GM12872 (cell line): ENCODE measurements around the gene NCOA1.

ENCODE experiments used
- CTCF ChIP-seq: IDR thresholded peaks from 3 replicates; pipeline ENCODE4 v1.5.1; 2011; ENCODE audit warnings: low read depth, mild to moderate bottlenecking, low read length, moderate library complexity; ENCODE audit not compliant: insufficient read depth

The NCOA1 gene

GRCh38 chr2:24491542-24492420 is 727 bp downstream of the NCOA1 start:
- TF ChIP-seq CTCF = no peak

GRCh38 chr2:24492421-24493279 is 1.6 kb downstream of the NCOA1 start:
- no peak for TF ChIP-seq CTCF

DNA sequence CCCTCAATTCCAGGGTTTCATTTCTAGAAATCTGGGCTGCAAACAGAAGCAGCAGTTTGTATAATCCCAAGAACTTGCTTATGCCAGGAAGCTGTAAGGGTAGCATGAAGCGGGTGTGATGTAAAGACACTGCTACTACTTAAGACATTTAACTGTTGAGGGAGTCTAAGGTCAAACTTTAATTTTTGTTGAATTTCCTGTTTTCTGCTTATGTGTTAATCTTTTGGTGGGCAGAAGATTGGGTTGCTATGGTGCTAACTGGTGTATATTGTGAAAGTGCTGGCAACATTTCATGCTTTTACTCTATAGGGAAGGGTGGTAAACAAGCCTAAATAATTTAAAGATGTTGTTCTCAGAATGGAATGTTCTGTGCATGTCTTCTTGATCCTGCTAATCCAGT is 2.7 kb downstream of the NCOA1 start:
- no peak for TF ChIP-seq CTCF

DNA sequence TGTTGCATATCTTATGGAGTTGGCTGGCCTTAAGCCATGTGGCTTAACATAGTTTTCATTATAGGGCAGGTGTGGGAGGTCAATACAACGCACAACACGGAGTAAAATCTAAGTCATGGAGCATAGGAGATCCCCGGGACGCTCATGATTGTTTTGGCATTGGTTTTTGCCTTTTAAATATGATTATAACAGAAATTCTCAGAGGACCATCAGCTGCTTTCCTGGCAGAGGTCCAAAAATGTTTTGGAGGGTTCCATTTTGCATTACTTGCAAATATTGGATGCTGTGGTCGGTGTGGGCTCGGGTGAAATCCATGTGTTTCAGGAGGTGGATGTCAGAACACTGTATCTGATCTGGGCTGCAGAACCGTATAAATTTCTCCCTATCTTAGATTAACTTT is 3.4 kb downstream of the NCOA1 start:
- no peak for TF ChIP-seq CTCF

DNA sequence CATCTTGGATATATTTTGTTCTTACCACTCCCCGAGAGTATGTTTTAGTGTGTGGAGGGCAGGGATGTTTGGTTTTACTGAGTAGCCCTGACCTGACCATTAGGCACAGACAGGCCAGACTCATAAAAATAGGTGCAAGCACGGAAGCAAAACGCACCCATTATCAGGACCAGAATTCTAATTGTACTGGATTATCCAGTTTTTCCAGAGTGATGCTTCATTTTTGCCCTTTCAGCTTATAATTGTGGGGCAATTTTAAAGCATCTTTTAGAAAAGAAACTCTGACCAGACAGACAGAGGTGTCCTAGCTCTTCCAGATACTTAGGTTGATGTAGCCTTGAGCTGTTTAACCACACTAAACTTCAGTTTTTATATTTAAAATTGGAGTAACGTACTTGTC is 4.4 kb downstream of the NCOA1 start:
- no peak for TF ChIP-seq CTCF

DNA sequence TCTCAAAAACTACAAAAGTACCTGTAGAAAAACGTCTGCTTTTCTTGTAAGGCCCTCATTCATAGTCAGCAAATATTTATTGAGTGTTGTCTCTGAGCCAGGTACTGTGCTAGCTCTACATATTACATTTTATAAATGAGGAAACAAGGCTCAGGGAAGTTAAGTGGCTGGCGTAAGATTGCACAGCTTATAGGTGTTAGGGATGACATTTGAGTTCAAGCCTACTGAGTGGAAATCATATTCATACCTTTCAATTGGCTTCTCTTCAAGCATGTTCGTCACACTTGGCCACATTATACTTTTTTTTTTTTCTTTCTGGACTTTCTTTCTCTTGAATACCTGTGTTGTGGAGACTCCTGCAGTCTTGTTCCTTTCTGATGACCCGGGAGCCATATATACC is 5.9 kb downstream of the NCOA1 start:
- no peak for TF ChIP-seq CTCF

DNA sequence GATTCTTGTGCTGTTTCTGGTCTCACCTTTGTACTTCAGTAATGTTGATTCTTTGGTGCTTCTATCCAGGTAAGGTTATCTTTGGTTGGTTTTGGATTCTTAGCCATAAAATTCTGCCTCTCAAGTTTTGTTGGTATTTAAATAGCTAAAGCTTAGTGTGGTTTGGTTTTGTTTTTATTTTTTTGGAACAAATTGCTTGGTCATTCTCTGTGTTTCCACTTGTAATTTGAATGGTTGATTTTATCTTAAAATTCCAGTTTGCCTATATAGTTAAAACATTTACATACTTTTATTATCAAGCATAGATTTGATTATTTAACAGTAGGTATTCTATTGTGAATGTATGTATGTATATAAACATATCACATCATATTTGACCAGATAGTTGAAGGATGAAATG is 6.6 kb downstream of the NCOA1 start:
- TF ChIP-seq CTCF = no peak
